Smooth muscle cell of the coronary artery (primary cell): ENCODE results near the gene JADE2. TPM values are rescaled to one million over a fixed set of nuclear protein-coding genes. Genes with fewer than 3 reads are reported as not detected.

Source experiments
- total RNA-seq: library from RNA; depleted of rRNA; stranded (reverse); fragments of >200 nt; gene quantifications from 2 replicates; pipeline ENCODE4 v1.2.3, GENCODE V29; 2014; ENCODE audit warnings: low replicate concordance

Gene JADE2
- 11.9 and 23.8 TPM in 2 replicates for total RNA-seq

GRCh38 chr5:134524826-134525682, at the start of gene JADE2:
TSS of gene JADE2 (plus strand) at chr5:134525670. CDS start at chr5:134535858, 10,188 bp downstream.

Other genes starting within 250 kb of the JADE2 start
- gene CDKL3, start 158.5 kb upstream of the JADE2 start, total RNA-seq = 0.47 and 1.7 TPM in 2 replicates
- 16.7 and 16.9 TPM in 2 replicates for gene UBE2B, start 154.1 kb upstream of the JADE2 start, total RNA-seq
- 5.7 and 32.3 TPM in 2 replicates for gene CDKN2AIPNL, start 113.8 kb upstream of the JADE2 start, total RNA-seq
- gene SAR1B, start 107.2 kb downstream of the JADE2 start, total RNA-seq = 78.7 and 87.1 TPM in 2 replicates
- gene SEC24A, start 123.1 kb downstream of the JADE2 start, total RNA-seq = 12.3 and 20.4 TPM in 2 replicates
- 40.5 and 41.1 TPM in 2 replicates for gene CAMLG, start 212.9 kb downstream of the JADE2 start, total RNA-seq
- 16.5 and 16.8 TPM in 2 replicates for gene DDX46, start 233.1 kb downstream of the JADE2 start, total RNA-seq